ENCODE measurements around the gene COL11A2. TPM values are rescaled to one million over a fixed set of nuclear protein-coding genes. Genes with fewer than 3 reads are reported as not detected.

Gene COL11A2
- total RNA-seq, 1 experiment from 2014 or later: 2.3 TPM

GRCh38 chr6:33175436-33176069 is 16.7 kb downstream of the COL11A2 start:
- no peak overlapping the region for H2BK15ac ChIP-seq (ENCODE audit: low read depth, low read length)
- H3K9me3 Mint-ChIP-seq: no peaks in the 10 kb centered on the region
- H3K23me2 ChIP-seq (ENCODE audit: insufficient read length, low read depth, low read length, poor library complexity, severe bottlenecking): no peaks in the 10 kb centered on the region
- no peak overlapping the region for H3K56ac ChIP-seq (ENCODE audit: insufficient read length, low read depth, low read length)
- no peak overlapping the region for H2BK12ac ChIP-seq (ENCODE audit: insufficient read length, low read depth, low read length)
- peaks cover 36% of the 10 kb centered on the region for H3K27me3 Mint-ChIP-seq (ENCODE audit: low read depth)
- no peaks in the 10 kb centered on the region for H3K9me3 ChIP-seq (ENCODE audit: control insufficient read depth, low read depth, low read length)
- H3K4me3 Mint-ChIP-seq: no peak overlapping the region
- no peaks in the 10 kb centered on the region for H3K4me1 ChIP-seq (ENCODE audit: insufficient read depth, low read length)
- no CpG with 5 or more reads among the region's 10 CpGs for WGBS (ENCODE audit: extremely low coverage, insufficient read length, low lambda C conversion rate)
- no peak overlapping the region for H3K4ac ChIP-seq (ENCODE audit: low read depth, low read length)
- H4K5ac ChIP-seq (ENCODE audit: insufficient read length, low read depth, low read length): no peak overlapping the region
- H3K18ac ChIP-seq (ENCODE audit: insufficient read length, low read depth, low read length): no peak overlapping the region
- H3K9ac ChIP-seq (ENCODE audit: extremely low read depth, insufficient read length, low read length): no peak overlapping the region
- no peak overlapping the region for H3K23ac ChIP-seq (ENCODE audit: insufficient read length, low read depth, low read length)
- H3K79me2 ChIP-seq (ENCODE audit: insufficient read depth, low read length): no peaks in the 10 kb centered on the region
- H3K36me3 Mint-ChIP-seq (ENCODE audit: insufficient read depth in 1 of 3, low read depth in 3 of 3): peaks cover 0 to 2% (median 0%) of the 10 kb centered on the region in 3 experiments; a peak in 2 of 7 replicates
- peak; percentile 25; the same call in 1 of the 3 replicates for TF ChIP-seq CTCF (conservative IDR thresholded peaks at IDR 0.05)
- no peaks in the 10 kb centered on the region for H3K27me3 ChIP-seq (ENCODE audit: insufficient read depth, low read length)
- H2BK5ac ChIP-seq (ENCODE audit: insufficient read length, low read length): no peak overlapping the region
- no peak for DNase-seq
- no peak overlapping the region for H4K91ac ChIP-seq (ENCODE audit: insufficient read length, low read depth, low read length)
- H2BK20ac ChIP-seq (ENCODE audit: low read depth, low read length, poor library complexity, severe bottlenecking): no peak overlapping the region
- H2BK120ac ChIP-seq (ENCODE audit: low read depth, low read length, poor library complexity, severe bottlenecking): no peak overlapping the region
- no peak overlapping the region for H4K8ac ChIP-seq (replicated peaks; ENCODE audit: insufficient read length, low read depth, low read length)
- H2AK5ac ChIP-seq (ENCODE audit: insufficient read length, low read length): no peak overlapping the region
- H3K4me2 ChIP-seq (ENCODE audit: insufficient read depth, insufficient read length, low read length): no peak overlapping the region
- H3T11ph ChIP-seq (ENCODE audit: low read length): no peak overlapping the region
- no peak overlapping the region for H3K27ac ChIP-seq (ENCODE audit: insufficient read length, low read depth, low read length)
- H3K14ac ChIP-seq (ENCODE audit: insufficient read depth, low read length): no peak overlapping the region
- H3K4me1 Mint-ChIP-seq: peaks cover 4 to 8% of the 10 kb centered on the region in 2 experiments
- H3K79me1 ChIP-seq (ENCODE audit: insufficient read depth, low read depth, low read length, poor library complexity, severe bottlenecking): no peaks in the 10 kb centered on the region
- no peak overlapping the region for H2AFZ ChIP-seq (ENCODE audit: low read length)
- H4K20me1 ChIP-seq (ENCODE audit: control insufficient read depth, insufficient read depth, insufficient read length): no peaks in the 10 kb centered on the region
- H3K27ac Mint-ChIP-seq: no peak overlapping the region
